PC-9 (cell line): ENCODE data around the gene MCTP2. TPM values are rescaled to one million over a fixed set of nuclear protein-coding genes. Genes with fewer than 3 reads are reported as not detected.

Experiments
- BruUV-seq: library from RNA; stranded (reverse); fragments of 400-500 nt; replicated peaks from 2 replicates; lab custom pipeline; 2021; lab: Mats Ljungman, UMichigan
- CTCF ChIA-PET: fragments of 300-600 bp; sonication (Branson Sonifier 250); formaldehyde crosslinking; loops from one replicate; lab custom pipeline; 2022; ENCODE audit warnings: antibody characterized with exemption; lab: Charles Lee
- POLR2A ChIA-PET: fragments of 300-600 bp; sonication (Branson Sonifier 250); formaldehyde crosslinking; loops from one replicate; lab custom pipeline; 2022; ENCODE audit warnings: antibody characterized with exemption; ENCODE audit not compliant: unreplicated experiment; lab: Charles Lee
- DNase-seq, 2 experiments: peaks; one replicate each; pipeline versions ENCODE4 v3.0.0 to v3.0.0-alpha.2; 2015 to 2022; ENCODE audit warnings: mixed read lengths in 1 of 2
- H2AFZ ChIP-seq: fragments of 200-600 bp; sonication (generic); 2 replicates; pipeline ENCODE4 v1.8.1; 2017; ENCODE audit warnings: antibody characterized with exemption
- H3F3A ChIP-seq: fragments of 200-600 bp; sonication (generic); 2 replicates; pipeline ENCODE4 v1.8.1; 2017; ENCODE audit warnings: antibody characterized with exemption, mild to moderate bottlenecking, low read depth; ENCODE audit not compliant: insufficient read depth
- H3K27ac ChIP-seq: fragments of 200-600 bp; sonication (generic); 2 replicates; pipeline ENCODE4 v1.6.1; 2016; ENCODE audit warnings: mixed run types
- H3K27me3 ChIP-seq: fragments of 200-600 bp; sonication (generic); 2 replicates; pipeline ENCODE4 v1.6.1; 2016; ENCODE audit warnings: low read depth, mixed run types; ENCODE audit not compliant: insufficient read depth
- H3K36me3 ChIP-seq: fragments of 200-600 bp; sonication (generic); 2 replicates; pipeline ENCODE4 v1.6.1; 2016; ENCODE audit warnings: low read depth, mixed run types
- H3K4me1 ChIP-seq: fragments of 200-600 bp; sonication (generic); replicated peaks from 2 replicates; pipeline ENCODE4 v1.6.1; 2016; ENCODE audit warnings: mixed run types; ENCODE audit not compliant: insufficient read depth
- H3K4me2 ChIP-seq: fragments of 200-600 bp; sonication (generic); 2 replicates; pipeline ENCODE4 v1.6.1; 2017; ENCODE audit warnings: mixed run types
- H3K4me3 ChIP-seq: fragments of 200-600 bp; sonication (generic); 2 replicates; pipeline ENCODE4 v1.6.1; 2016; ENCODE audit warnings: mixed run types
- H3K79me2 ChIP-seq: fragments of 200-600 bp; sonication (generic); 2 replicates; pipeline ENCODE4 v1.6.1; 2017; ENCODE audit warnings: low read depth, mixed run types
- H3K9me2 ChIP-seq: fragments of 200-600 bp; sonication (generic); 2 replicates; pipeline ENCODE4 v1.8.1; 2017; ENCODE audit warnings: mild to moderate bottlenecking; ENCODE audit not compliant: insufficient read depth
- H3K9me3 ChIP-seq: fragments of 200-600 bp; sonication (generic); 2 replicates; pipeline ENCODE4 v1.8.1; 2016; ENCODE audit warnings: low read depth; ENCODE audit not compliant: insufficient read depth
- H4K20me1 ChIP-seq: fragments of 200-600 bp; sonication (generic); 2 replicates; pipeline ENCODE4 v1.8.1; 2017; ENCODE audit not compliant: insufficient read depth
- CTCF ChIP-seq: fragments of 200-600 bp; sonication (generic); conservative IDR thresholded peaks from 2 replicates; pipeline ENCODE4 v1.6.1; 2017; ENCODE audit warnings: mixed run types, antibody characterized with exemption, mild to moderate bottlenecking, moderate library complexity
- EZH2 ChIP-seq: fragments of 200-600 bp; sonication (generic); IDR thresholded peaks from 2 replicates; pipeline ENCODE4 v1.8.0; 2017; ENCODE audit warnings: antibody characterized with exemption, low read depth
- intact Hi-C: fragments of 100-400 bp; cut with micrococcal nuclease; formaldehyde crosslinking; loops from one replicate; pipeline ENCODE4 v1.10.0; 2022; ENCODE audit not compliant: unreplicated experiment
- total RNA-seq: library from RNA; stranded (reverse); gene quantifications from 2 replicates; pipeline ENCODE4 v1.2.3, GENCODE V29; 2021

The MCTP2 gene
- total RNA-seq, 1 experiment from 2014 or later = 5.7 TPM

- POLR2A ChIA-PET = no interaction called here
- no peaks in the 10 kb centered on the region for H3F3A ChIP-seq
- no peak overlapping the region for H2AFZ ChIP-seq
- no peak overlapping the region for H3K27ac ChIP-seq
- no peaks in the 10 kb centered on the region for H3K27me3 ChIP-seq
- intact Hi-C loops = no loop called here
- no peak overlapping the region for H3K4me2 ChIP-seq
- DNase-seq = no peak
- CTCF ChIA-PET = no interaction called here
- H3K9me2 ChIP-seq = no peaks in the 10 kb centered on the region
- BruUV-seq = no TSS peak
- no peaks in the 10 kb centered on the region for H3K36me3 ChIP-seq
- no peaks in the 10 kb centered on the region for H3K79me2 ChIP-seq
- H3K4me1 ChIP-seq = no peaks in the 10 kb centered on the region
- no peak for TF ChIP-seq EZH2
- TF ChIP-seq CTCF = no peak
- H4K20me1 ChIP-seq = no peaks in the 10 kb centered on the region
- H3K4me3 ChIP-seq = no peak overlapping the region
- H3K9me3 ChIP-seq = no peaks in the 10 kb centered on the region
Measured at GRCh38 chr15:94476686-94477085, 245.3 kb downstream of the MCTP2 start.

- Histone ChIP-seq H4K20me1 (no peaks in the 10 kb centered on the region), H3K27me3 (no peaks in the 10 kb centered on the region), H3K27ac (no peak overlapping the region), H3K9me2 (no peaks in the 10 kb centered on the region), H2AFZ (no peak overlapping the region), H3K4me3 (no peak overlapping the region), H3K9me3 (no peaks in the 10 kb centered on the region), H3F3A (no peaks in the 10 kb centered on the region), H3K79me2 (no peaks in the 10 kb centered on the region), H3K36me3 (no peaks in the 10 kb centered on the region), H3K4me1 (no peaks in the 10 kb centered on the region), H3K4me2 (no peak overlapping the region)
- BruUV-seq = no TSS peak
- TF ChIP-seq EZH2 (no peak), CTCF (no peak)
- no peak for DNase-seq
- ChIA-PET POLR2A (no interaction called here), CTCF (no interaction called here)
- intact Hi-C loops = no loop called here
Measured at GRCh38 chr15:94477913-94478553, 246.7 kb downstream of the MCTP2 start.

GRCh38 chr15:94478763-94479162, 247.4 kb downstream of the MCTP2 start:
- no peaks in the 10 kb centered on the region for H3K36me3 ChIP-seq
- H3K4me2 ChIP-seq = no peak overlapping the region
- ChIA-PET POLR2A (no interaction called here), CTCF (no interaction called here)
- no peak for DNase-seq
- no peaks in the 10 kb centered on the region for H3K4me1 ChIP-seq
- intact Hi-C loops = no loop called here
- no peaks in the 10 kb centered on the region for H3K9me2 ChIP-seq
- no peak overlapping the region for H3K4me3 ChIP-seq
- no peaks in the 10 kb centered on the region for H3K9me3 ChIP-seq
- H3F3A ChIP-seq = no peaks in the 10 kb centered on the region
- TF ChIP-seq CTCF (no peak), EZH2 (no peak)
- H4K20me1 ChIP-seq = no peaks in the 10 kb centered on the region
- no peak overlapping the region for H2AFZ ChIP-seq
- no peak overlapping the region for H3K27ac ChIP-seq
- no TSS peak for BruUV-seq
- H3K27me3 ChIP-seq = no peaks in the 10 kb centered on the region
- no peaks in the 10 kb centered on the region for H3K79me2 ChIP-seq
